ENCODE data around the gene CHMP2B. TPM values are rescaled to one million over a fixed set of nuclear protein-coding genes. Genes with fewer than 3 reads are reported as not detected.

Gene CHMP2B
- 40.0 TPM for total RNA-seq

GRCh38 chr3:87227104-87227834 is at the start of gene CHMP2B:
TSS of gene CHMP2B (plus strand) at chr3:87227309. CDS start at chr3:87227523, 214 bp downstream.
- DNase-seq = peak; percentile 91

DNA sequence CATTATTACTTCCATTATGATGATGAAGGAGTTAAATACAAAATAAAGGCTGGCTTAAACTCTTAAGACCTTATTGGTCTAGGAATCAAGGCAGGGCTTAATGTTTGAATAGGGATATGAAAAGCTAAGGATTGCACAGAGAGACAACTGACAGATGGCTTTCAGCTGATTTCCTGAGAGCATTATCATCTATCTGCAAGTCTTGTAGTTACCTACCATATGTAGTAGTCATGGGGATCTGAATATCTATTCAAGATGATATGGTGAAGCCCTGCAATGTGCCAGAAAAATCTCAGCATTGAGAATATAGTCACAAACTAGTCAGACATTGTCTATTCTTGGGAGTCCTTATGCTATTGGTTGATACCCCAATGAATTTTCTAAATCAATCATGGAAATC is 47.5 kb upstream of the CHMP2B start:
- DNase-seq = no peak

- DNase-seq = peak; percentile 24
These were observed 45.6 kb upstream of the CHMP2B start for GRCh38 chr3:87181551-87181950.

DNA sequence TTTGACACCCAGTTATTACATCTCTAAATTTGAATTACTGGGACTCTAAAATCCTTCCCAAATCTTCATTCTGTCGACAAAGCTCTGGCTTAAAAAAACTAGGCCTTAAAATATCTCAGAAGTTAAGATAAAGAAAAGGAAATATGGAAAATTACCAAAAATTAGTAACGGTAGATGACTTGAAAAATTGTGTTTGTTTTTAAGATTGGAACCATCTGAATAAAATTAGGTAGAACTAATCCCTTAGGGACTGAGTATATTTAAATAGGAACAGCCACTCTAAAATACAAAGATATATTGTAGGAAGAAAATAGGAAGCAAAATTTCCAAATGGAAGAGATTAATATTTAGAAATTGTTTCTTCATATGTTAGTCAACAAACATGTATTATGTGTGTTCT is 45.1 kb upstream of the CHMP2B start:
- DNase-seq = peak; percentile 21

DNA sequence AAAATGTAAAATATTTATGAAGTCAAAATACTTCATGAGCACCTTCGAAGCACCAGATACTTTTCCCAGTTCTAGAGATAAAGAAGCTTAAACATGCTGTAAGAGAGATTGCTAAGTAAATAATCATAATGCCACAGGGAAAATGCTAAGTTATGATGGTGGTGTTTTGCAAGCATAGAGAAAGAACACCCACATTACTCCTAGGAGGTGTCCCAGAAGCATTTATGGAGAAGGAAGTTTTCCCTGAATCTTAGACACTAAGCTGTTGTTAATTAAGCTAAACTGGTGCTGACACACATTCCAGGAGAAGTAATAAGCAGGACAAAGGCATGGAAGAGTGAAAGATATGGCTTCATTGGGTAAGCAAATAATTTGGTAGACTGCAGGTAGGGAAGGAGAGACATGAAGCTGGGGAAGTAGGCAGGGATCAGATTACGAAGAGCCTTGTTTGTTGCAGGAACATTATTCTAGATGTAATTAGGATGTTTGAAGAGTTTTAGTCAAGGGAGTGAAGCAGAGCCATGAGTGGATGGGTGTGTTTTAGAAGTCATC is 40.4 kb upstream of the CHMP2B start:
- DNase-seq = no peak

DNA sequence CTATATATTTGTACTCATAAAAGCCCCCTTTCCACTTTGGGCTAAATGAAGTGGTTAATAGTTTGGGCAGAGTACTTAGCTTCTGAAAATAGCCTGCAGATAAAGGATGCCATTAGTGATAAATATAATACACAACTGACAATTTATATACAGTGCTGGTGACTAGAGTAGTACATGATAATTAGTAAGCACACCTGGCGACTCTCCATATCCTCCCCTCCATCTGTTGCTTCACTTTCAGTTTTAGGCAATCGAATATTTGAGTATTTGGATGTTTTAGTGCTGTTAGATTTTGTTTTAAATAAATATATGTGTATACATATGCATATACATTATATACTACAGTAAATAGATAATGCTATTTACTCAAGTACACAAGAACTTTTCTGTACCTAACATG is 35.9 kb upstream of the CHMP2B start:
- no peak for DNase-seq

DNA sequence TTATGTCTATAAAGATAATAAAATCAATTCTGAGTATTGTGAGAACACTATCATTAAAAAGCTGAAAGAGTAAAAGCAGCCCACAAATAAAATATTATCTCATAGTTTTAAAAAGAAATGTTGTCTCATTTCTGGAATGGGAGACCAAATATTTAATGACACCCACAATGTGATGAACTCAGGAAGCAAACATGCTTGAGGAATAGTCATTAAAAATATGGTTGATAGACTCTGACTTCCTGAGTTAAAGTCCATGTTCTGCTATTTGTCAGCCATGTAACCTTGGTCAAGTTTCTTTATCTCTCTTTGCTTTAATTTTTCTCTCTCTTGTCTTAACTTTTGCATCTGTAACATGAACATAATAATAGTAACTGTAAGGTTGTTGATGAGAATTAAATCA is 35.5 kb upstream of the CHMP2B start:
- DNase-seq = no peak

GRCh38 chr3:87196879-87197278 is 30.2 kb upstream of the CHMP2B start:
- DNase-seq = no peak

DNA sequence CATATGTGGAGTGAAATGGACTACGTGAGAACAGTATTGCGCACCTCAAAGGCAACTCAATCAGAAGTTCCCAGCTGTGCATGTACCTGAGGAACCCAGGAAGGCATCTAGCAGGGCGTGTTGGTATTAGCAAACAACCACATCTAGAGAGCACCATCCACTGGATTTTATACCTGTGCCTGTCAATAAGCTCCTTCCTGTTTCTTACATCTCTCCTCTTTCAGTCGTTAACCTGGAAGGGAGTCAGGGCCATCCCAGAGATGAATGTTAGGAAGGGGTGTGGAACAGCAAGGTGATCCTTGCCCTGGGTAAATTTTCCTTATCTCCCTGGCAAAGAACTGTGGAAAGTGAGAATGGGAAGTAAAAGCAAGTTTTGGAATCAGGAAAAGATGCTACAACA is 29.6 kb upstream of the CHMP2B start:
- no peak for DNase-seq

DNA sequence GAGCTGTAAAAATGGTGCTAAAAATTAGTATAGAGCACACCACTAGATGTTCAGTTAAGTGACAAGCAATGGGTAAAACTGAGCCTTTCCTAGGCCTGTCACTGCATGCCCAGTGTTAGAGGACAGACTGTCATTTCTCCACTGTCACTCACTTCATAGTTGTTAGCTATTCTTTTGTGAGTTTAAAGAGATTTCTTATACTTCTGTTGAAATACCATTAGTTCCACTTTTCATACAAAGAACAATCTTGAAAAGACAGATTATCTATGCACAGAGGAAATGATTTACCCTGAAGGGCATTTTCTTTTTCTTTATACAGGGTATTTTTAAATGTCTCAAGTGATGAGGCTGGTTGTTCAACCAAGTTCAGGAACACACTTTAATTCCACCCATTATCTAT is 28.3 kb upstream of the CHMP2B start:
- DNase-seq = no peak

- no peak for DNase-seq
These were observed 27.5 kb upstream of the CHMP2B start for GRCh38 chr3:87199628-87200027.

DNA sequence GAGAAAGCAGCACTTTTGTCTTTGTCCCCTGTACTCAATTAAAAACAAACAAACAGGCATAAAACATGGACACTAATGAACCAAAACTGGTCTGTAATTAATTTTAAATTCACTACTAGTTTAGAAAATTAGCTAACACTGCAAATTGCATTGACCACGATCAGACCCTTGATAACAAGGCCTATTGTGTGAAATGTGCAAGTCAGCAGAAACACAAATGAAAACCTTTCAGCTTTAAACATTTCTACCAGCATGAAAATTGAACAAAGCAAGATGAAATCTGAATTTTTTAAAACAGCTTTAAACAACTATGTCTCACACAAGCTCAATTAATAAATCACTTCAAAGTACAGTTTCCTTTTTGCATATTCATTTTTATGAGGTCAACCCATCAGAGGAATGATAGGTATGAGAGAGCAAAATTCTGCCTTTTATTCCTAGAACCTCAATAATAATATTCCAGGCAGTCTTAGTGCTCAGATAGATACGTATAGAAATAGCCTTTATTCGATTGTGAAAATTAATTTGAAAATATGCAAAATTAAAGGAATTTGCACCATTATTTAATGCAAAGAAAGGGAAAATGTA is 27.0 kb upstream of the CHMP2B start:
- DNase-seq = no peak

- DNase-seq = no peak
These were observed 25.4 kb upstream of the CHMP2B start for GRCh38 chr3:87201727-87202126.

DNA sequence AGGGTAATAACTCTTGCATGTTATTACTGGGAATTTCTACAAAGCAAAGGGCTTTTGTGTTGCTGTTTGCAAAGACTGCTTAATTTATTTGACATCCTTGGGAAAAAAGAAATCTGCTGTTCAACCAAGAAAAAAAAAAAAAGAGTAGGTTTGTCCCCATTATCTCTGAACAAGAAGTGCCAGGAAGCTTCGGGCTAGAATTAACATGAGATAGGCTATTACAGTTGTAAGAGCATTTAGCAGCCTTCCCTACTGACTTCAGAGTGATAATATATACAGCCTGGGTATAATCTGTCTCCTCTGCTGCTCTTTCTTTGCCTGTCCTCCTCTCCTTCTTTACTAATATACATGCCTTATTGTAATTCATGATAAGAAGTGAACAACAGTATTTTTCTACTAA is 23.3 kb upstream of the CHMP2B start:
- DNase-seq = no peak

DNA sequence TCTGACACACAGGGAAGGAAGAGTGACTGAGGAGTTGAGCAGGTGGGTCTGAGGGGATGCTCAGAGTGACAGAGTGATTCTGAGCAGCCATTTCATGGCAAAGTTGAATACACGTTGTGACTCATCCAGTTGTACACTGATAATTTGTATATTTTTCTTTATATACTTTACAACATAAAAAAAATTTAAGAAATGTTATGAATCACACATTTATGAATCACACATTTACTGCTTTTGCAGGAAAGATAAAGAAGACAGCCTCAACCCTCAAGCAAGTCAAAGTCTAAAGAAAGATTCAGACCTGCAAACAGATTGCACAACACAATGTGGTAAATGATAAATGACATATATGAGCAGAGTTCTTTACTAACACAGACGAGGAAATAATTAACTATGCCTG is 21.0 kb upstream of the CHMP2B start:
- DNase-seq = no peak

DNA sequence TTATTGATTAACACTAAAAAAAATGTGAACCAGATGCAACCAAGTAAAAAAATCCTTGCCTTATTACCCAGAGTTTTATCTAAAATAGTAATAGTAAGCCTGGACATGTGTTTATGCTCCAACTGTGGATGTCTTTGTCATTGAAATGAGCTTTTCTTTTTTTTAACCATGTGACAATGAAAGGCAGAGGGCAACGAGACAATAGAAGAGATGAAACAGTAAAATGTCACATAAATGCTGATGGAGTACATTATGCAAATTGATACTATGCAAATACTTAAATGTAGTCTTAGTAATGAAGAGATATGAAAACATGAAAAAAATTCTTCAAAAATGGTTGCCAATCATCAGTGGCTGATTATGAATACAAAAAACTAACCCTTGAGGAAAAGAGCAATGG is 20.5 kb upstream of the CHMP2B start:
- no peak for DNase-seq

GRCh38 chr3:87207460-87207859 is 19.6 kb upstream of the CHMP2B start:
- DNase-seq = no peak

DNA sequence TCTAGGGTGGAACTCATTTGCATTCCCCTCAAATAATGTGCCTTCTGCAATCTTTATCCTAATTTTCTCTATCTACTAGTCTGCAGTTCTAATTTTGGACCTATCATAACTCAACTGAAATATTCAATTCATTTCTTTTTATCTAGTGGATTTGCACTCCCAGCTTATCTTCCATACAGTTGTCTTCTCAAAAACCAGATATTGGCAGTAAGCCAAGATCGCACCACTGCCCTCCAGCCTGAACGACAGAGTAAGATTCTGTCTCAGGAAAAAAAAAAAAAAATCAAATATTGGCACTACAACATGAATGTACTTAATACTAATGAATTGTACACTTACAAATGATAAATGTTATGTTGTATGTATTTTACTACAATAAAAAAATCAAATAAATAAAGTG is 18.0 kb upstream of the CHMP2B start:
- no peak for DNase-seq

- no peak for DNase-seq
These were observed 8.5 kb upstream of the CHMP2B start for GRCh38 chr3:87218560-87218959.

DNA sequence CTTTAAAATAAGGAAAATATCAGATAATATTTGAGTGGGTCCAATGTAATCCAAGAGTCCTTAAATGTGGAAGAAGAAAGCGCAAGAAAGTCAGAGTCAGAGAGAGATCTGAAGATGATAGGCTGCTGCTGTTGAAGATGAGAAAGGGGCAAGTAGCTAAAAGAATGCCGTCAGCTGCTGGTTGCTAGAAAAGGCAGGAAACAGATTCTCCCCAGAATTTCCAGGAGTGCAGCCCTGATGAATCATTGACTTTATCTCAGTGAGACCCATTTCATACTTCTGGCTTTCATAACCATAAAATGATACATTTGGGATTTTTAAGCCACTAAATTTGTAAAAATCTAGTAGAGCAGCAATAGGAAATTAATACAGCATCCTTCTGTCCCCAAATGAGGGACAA is 7.5 kb upstream of the CHMP2B start:
- no peak for DNase-seq

- DNase-seq = no peak
These were observed 1.4 kb upstream of the CHMP2B start for GRCh38 chr3:87225659-87226058.

DNA sequence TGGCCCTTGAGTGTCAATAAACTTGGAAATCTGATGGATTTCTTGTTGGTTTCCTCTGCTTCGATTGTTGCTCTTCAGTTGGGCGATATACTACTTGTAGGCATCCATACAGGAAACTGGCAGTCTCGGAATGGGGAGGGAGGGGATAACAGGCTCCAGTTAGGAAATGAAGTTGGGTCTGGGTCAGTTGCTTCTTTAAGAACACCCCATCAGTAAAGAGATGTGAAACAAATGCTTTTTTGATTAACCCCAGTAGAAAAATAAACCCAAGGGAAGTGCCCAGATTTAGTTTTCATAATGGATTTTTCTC is 681 bp downstream of the CHMP2B start:
- DNase-seq = peak; percentile 11

DNA sequence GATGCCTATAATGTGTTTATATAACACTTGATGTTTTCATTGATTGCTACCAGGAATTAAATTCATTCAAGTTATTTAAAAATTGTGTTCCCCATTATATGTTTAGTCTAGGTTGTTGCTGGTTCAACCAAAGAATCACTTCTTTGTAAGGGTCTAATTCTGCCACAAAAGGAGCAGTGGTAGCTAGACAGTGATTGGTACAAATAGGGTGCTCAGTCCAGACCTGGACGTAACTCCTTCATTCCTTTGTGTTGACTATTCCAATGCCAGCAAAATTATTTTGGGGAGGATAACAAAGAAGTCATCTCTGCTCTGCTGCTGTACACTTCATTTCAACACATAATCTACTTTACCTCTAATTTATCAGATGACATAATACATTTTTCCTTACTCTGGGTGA is 1.2 kb downstream of the CHMP2B start:
- DNase-seq = no peak

DNA sequence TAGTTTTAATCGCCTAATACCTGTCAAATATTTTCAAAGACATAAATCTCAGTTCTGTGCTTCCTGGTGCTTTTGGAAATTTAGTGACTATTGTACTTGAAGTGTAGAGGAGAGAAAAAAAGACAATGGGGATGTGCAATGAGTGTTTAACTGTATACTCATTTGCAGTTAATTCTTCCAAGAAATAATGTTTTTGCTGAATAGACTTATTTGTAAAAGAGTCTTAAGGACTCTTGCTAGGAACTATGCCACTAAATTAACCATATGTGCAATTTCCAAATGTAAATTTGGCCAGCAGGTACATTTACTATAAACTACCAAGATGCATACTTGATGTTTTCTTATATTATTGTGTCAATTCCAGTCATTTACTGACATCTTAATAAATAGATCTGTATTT is 2.0 kb downstream of the CHMP2B start:
- DNase-seq = no peak
